ENCODE results near the gene BAG3. TPM values are rescaled to one million over a fixed set of nuclear protein-coding genes. Genes with fewer than 3 reads are reported as not detected.
"Not testable (repeated sequence)": the region's sequence is repeated elsewhere in the genome, so short reads cannot be mapped to it uniquely, and the experiment has no call there.

Gene BAG3
- total and polyA plus RNA-seq, 2 experiments from 2014 or later, result 20.0 to 88.2 TPM

GRCh38 chr10:119702583-119702982 is 51.4 kb downstream of the BAG3 start:
- no peak for DNase-seq
- no peak overlapping the region for H3K9ac ChIP-seq
- no peak overlapping the region for H3K4me3 ChIP-seq
- H3K4me2 ChIP-seq (ENCODE audit: unreplicated experiment), result no peak overlapping the region
- H2AFZ ChIP-seq, result no peak overlapping the region
- H3K27me3 ChIP-seq (replicated peaks; ENCODE audit: insufficient read depth), result no peaks in the 10 kb centered on the region
- H3K36me3 ChIP-seq (ENCODE audit: low read depth), result no peaks in the 10 kb centered on the region
- 83 to 87% methylated on average over 2 of the region's 2 CpGs for WGBS, 2 experiments (ENCODE audit: low coverage in 1 of 2, low lambda C conversion rate in 2 of 2, missing lambda C conversion rate in 2 of 2)
- TF ChIP-seq EZH2phosphoT487 (IDR thresholded peaks at IDR 0.05; ENCODE audit: insufficient read depth, low read depth), result no peak
- TF ChIP-seq EZH2 (IDR thresholded peaks at IDR 0.05; ENCODE audit: insufficient read depth, poor library complexity, severe bottlenecking), result no peak
- H3F3A ChIP-seq (ENCODE audit: insufficient read depth), result peaks cover 7% of the 10 kb centered on the region; the same call in 1 of the 2 replicates
- H3K27ac ChIP-seq, result no peak overlapping the region
- no peaks in the 10 kb centered on the region for H4K20me1 ChIP-seq (ENCODE audit: insufficient read depth)
- no peaks in the 10 kb centered on the region for H3K9me3 ChIP-seq (ENCODE audit: low read depth)
- H3K9me2 ChIP-seq (ENCODE audit: insufficient read depth), result no peaks in the 10 kb centered on the region
- in situ Hi-C loops (cut with MboI), result no loop called here
- H3K79me2 ChIP-seq (ENCODE audit: insufficient read depth), result no peaks in the 10 kb centered on the region
- no peaks in the 10 kb centered on the region for H3K4me1 ChIP-seq (ENCODE audit: insufficient read depth)

- H3K36me3 ChIP-seq (ENCODE audit: low read depth), result no peaks in the 10 kb centered on the region
- no peaks in the 10 kb centered on the region for H4K20me1 ChIP-seq (ENCODE audit: insufficient read depth)
- H3K4me2 ChIP-seq (ENCODE audit: unreplicated experiment), result no peak overlapping the region
- no peaks in the 10 kb centered on the region for H3K9me2 ChIP-seq (ENCODE audit: insufficient read depth)
- H3K27me3 ChIP-seq (replicated peaks; ENCODE audit: insufficient read depth), result no peaks in the 10 kb centered on the region
- peaks cover 7% of the 10 kb centered on the region; the same call in 1 of the 2 replicates for H3F3A ChIP-seq (ENCODE audit: insufficient read depth)
- H2AFZ ChIP-seq, result no peak overlapping the region
- H3K9ac ChIP-seq, result no peak overlapping the region
- no peaks in the 10 kb centered on the region for H3K79me2 ChIP-seq (ENCODE audit: insufficient read depth)
- no peaks in the 10 kb centered on the region for H3K9me3 ChIP-seq (ENCODE audit: low read depth)
- H3K4me1 ChIP-seq (ENCODE audit: insufficient read depth), result no peaks in the 10 kb centered on the region
- WGBS, 2 experiments (ENCODE audit: low coverage in 1 of 2, low lambda C conversion rate in 2 of 2, missing lambda C conversion rate in 2 of 2), result 85 to 86% methylated on average over 9 of the region's 9 CpGs
- in situ Hi-C loops (cut with MboI), result no loop called here
- no peak for TF ChIP-seq EZH2phosphoT487 (IDR thresholded peaks at IDR 0.05; ENCODE audit: insufficient read depth, low read depth)
- no peak overlapping the region for H3K27ac ChIP-seq
- DNase-seq, result no peak
- H3K4me3 ChIP-seq, result no peak overlapping the region
Measured at GRCh38 chr10:119703903-119704508, 52.8 kb downstream of the BAG3 start.

GRCh38 chr10:119705434-119705831 is 54.3 kb downstream of the BAG3 start:
- no peaks in the 10 kb centered on the region for H3K9me3 ChIP-seq (ENCODE audit: low read depth)
- no peak overlapping the region for H2AFZ ChIP-seq
- no peaks in the 10 kb centered on the region for H3K79me2 ChIP-seq (ENCODE audit: insufficient read depth)
- H3F3A ChIP-seq (ENCODE audit: insufficient read depth), result peaks cover 7% of the 10 kb centered on the region; the same call in 1 of the 2 replicates
- H4K20me1 ChIP-seq (ENCODE audit: insufficient read depth), result no peaks in the 10 kb centered on the region
- in situ Hi-C loops (cut with MboI), result no loop called here
- no peak overlapping the region for H3K4me3 ChIP-seq
- H3K4me1 ChIP-seq (ENCODE audit: insufficient read depth), result no peaks in the 10 kb centered on the region
- WGBS, 2 experiments (ENCODE audit: low coverage in 1 of 2, low lambda C conversion rate in 2 of 2, missing lambda C conversion rate in 2 of 2), result 86 to 93% methylated on average over 3 of the region's 3 CpGs
- no peak for TF ChIP-seq EZH2 (IDR thresholded peaks at IDR 0.05; ENCODE audit: insufficient read depth, poor library complexity, severe bottlenecking)
- TF ChIP-seq EZH2phosphoT487 (IDR thresholded peaks at IDR 0.05; ENCODE audit: insufficient read depth, low read depth), result no peak
- DNase-seq, result no peak
- no peaks in the 10 kb centered on the region for H3K9me2 ChIP-seq (ENCODE audit: insufficient read depth)
- no peaks in the 10 kb centered on the region for H3K27me3 ChIP-seq (replicated peaks; ENCODE audit: insufficient read depth)
- no peaks in the 10 kb centered on the region for H3K36me3 ChIP-seq (ENCODE audit: low read depth)
- no peak overlapping the region for H3K9ac ChIP-seq
- H3K4me2 ChIP-seq (ENCODE audit: unreplicated experiment), result no peak overlapping the region
- H3K27ac ChIP-seq, result no peak overlapping the region

GRCh38 chr10:119706521-119707278 is 55.5 kb downstream of the BAG3 start:
- Histone ChIP-seq H3K4me1 (ENCODE audit: insufficient read depth) (no peaks in the 10 kb centered on the region), H3K9me3 (ENCODE audit: low read depth) (no peaks in the 10 kb centered on the region), H2AFZ (no peak overlapping the region), H3K36me3 (ENCODE audit: low read depth) (no peaks in the 10 kb centered on the region), H4K20me1 (ENCODE audit: insufficient read depth) (no peaks in the 10 kb centered on the region), H3K9me2 (ENCODE audit: insufficient read depth) (no peaks in the 10 kb centered on the region), H3K27me3 (replicated peaks; ENCODE audit: insufficient read depth) (no peaks in the 10 kb centered on the region), H3K79me2 (ENCODE audit: insufficient read depth) (no peaks in the 10 kb centered on the region), H3K4me2 (ENCODE audit: unreplicated experiment) (no peak overlapping the region), H3K4me3 (no peak overlapping the region), H3K9ac (no peak overlapping the region), H3F3A (ENCODE audit: insufficient read depth) (peaks cover 7% of the 10 kb centered on the region; the same call in 1 of the 2 replicates), H3K27ac (no peak overlapping the region)
- WGBS, 2 experiments (ENCODE audit: low coverage in 1 of 2, low lambda C conversion rate in 2 of 2, missing lambda C conversion rate in 2 of 2), result 42 to 47% methylated on average over 7 of the region's 7 CpGs
- in situ Hi-C loops (cut with MboI), result no loop called here
- TF ChIP-seq EZH2phosphoT487 (IDR thresholded peaks at IDR 0.05; ENCODE audit: insufficient read depth, low read depth) (no peak), EZH2 (IDR thresholded peaks at IDR 0.05; ENCODE audit: insufficient read depth, poor library complexity, severe bottlenecking) (no peak)
- DNase-seq, result no peak

- WGBS, 2 experiments (ENCODE audit: low coverage in 1 of 2, low lambda C conversion rate in 2 of 2, missing lambda C conversion rate in 2 of 2), result 56 to 61% methylated on average over 5 of the region's 5 CpGs
- in situ Hi-C loops (cut with MboI); H3K9me2 ChIP-seq (ENCODE audit: insufficient read depth): not testable (repeated sequence)
Measured at GRCh38 chr10:119707331-119707730, 56.2 kb downstream of the BAG3 start.

GRCh38 chr10:119710935-119711334 is 59.8 kb downstream of the BAG3 start:
- H3K79me2 ChIP-seq (ENCODE audit: insufficient read depth), result not testable (repeated sequence)
- WGBS, 2 experiments (ENCODE audit: low coverage in 1 of 2, low lambda C conversion rate in 2 of 2, missing lambda C conversion rate in 2 of 2), result 69 to 75% methylated on average over 1 of the region's 1 CpG

More at GRCh38 chr10:119707331-119707730, 56.2 kb downstream of the BAG3 start:
- H3K9me3 ChIP-seq (ENCODE audit: low read depth); H2AFZ ChIP-seq; H3F3A ChIP-seq (ENCODE audit: insufficient read depth); DNase-seq; H3K4me2 ChIP-seq (ENCODE audit: unreplicated experiment); H3K36me3 ChIP-seq (ENCODE audit: low read depth); H3K4me1 ChIP-seq (ENCODE audit: insufficient read depth); H3K79me2 ChIP-seq (ENCODE audit: insufficient read depth); H3K4me3 ChIP-seq; H3K9ac ChIP-seq; H3K27ac ChIP-seq; H4K20me1 ChIP-seq (ENCODE audit: insufficient read depth); H3K27me3 ChIP-seq (replicated peaks; ENCODE audit: insufficient read depth): not testable (repeated sequence)

More at GRCh38 chr10:119710935-119711334, 59.8 kb downstream of the BAG3 start:
- in situ Hi-C loops (cut with MboI); H3K9me3 ChIP-seq (ENCODE audit: low read depth); H3K36me3 ChIP-seq (ENCODE audit: low read depth); H3K9ac ChIP-seq; H3K9me2 ChIP-seq (ENCODE audit: insufficient read depth); H3F3A ChIP-seq (ENCODE audit: insufficient read depth); H2AFZ ChIP-seq; H3K27ac ChIP-seq; H3K4me1 ChIP-seq (ENCODE audit: insufficient read depth); H3K4me2 ChIP-seq (ENCODE audit: unreplicated experiment); H3K4me3 ChIP-seq; DNase-seq; H4K20me1 ChIP-seq (ENCODE audit: insufficient read depth); H3K27me3 ChIP-seq (replicated peaks; ENCODE audit: insufficient read depth): not testable (repeated sequence)
